MCF 10A (cell line): ENCODE measurements around the gene FARP1. TPM values are rescaled to one million over a fixed set of nuclear protein-coding genes. Genes with fewer than 3 reads are reported as not detected.
A peak's percentile ranks its signal among the peaks of the same experiment; 100 is the strongest.

Source experiments
- BruUV-seq: library from RNA; stranded (reverse); fragments of 400-500 nt; replicated peaks from 2 replicates; lab custom pipeline; 2021; lab: Mats Ljungman, UMichigan
- CTCF ChIA-PET: fragments of 300-600 bp; sonication (Branson Sonifier 250); formaldehyde crosslinking; extraction: SDS; loops from one replicate; lab custom pipeline; 2021; ENCODE audit warnings: antibody characterized with exemption, inconsistent platforms; lab: Yijun Ruan, JAX
- POLR2A ChIA-PET: fragments of 300-600, 350-650 bp; sonication (Branson Sonifier 250); formaldehyde crosslinking; extraction: SDS; loops from one replicate; lab custom pipeline; 2020; ENCODE audit warnings: antibody characterized with exemption, inconsistent platforms; lab: Yijun Ruan, JAX
- DNase-seq: peaks from one replicate; pipeline ENCODE4 v3.0.0-alpha.2; 2018; ENCODE audit not compliant: unreplicated experiment
- H3K27ac Mint-ChIP-seq: one replicate; pipeline ENCODE4 v1.8.0; 2022; ENCODE audit warnings: mild to moderate bottlenecking, low read depth, mixed read lengths; ENCODE audit not compliant: unreplicated experiment
- H3K27me3 Mint-ChIP-seq: one replicate; pipeline ENCODE4 v1.8.0; 2022; ENCODE audit warnings: mixed read lengths; ENCODE audit not compliant: insufficient read depth, unreplicated experiment
- H3K36me3 Mint-ChIP-seq: one replicate; pipeline ENCODE4 v1.8.0; 2022; ENCODE audit warnings: mild to moderate bottlenecking, moderate library complexity, mixed read lengths; ENCODE audit not compliant: insufficient read depth, unreplicated experiment
- H3K4me1 Mint-ChIP-seq: one replicate; pipeline ENCODE4 v1.8.0; 2022; ENCODE audit warnings: mixed read lengths; ENCODE audit not compliant: insufficient read depth, unreplicated experiment
- H3K4me3 Mint-ChIP-seq: one replicate; pipeline ENCODE4 v1.8.0; 2022; ENCODE audit warnings: mild to moderate bottlenecking, moderate library complexity, mixed read lengths; ENCODE audit not compliant: unreplicated experiment
- H3K9me3 Mint-ChIP-seq: one replicate; pipeline ENCODE4 v1.8.0; 2022; ENCODE audit warnings: mixed read lengths; ENCODE audit not compliant: unreplicated experiment
- CTCF ChIP-seq: fragments of 200-600 bp; IDR thresholded peaks from one replicate; pipeline ENCODE4 v1.8.0; 2022; ENCODE audit warnings: antibody characterized with exemption, mild to moderate bottlenecking; ENCODE audit not compliant: unreplicated experiment
- intact Hi-C: fragments of 100-400 bp; cut with micrococcal nuclease; formaldehyde crosslinking; loops from 2 replicates; pipeline ENCODE4 v1.14.1; 2022
- total RNA-seq: library from RNA; stranded (reverse); gene quantifications from 2 replicates; pipeline ENCODE4 v1.2.3, GENCODE V29; 2022

FARP1 gene
- total RNA-seq, 1 experiment from 2014 or later, result 30.1 TPM

DNA sequence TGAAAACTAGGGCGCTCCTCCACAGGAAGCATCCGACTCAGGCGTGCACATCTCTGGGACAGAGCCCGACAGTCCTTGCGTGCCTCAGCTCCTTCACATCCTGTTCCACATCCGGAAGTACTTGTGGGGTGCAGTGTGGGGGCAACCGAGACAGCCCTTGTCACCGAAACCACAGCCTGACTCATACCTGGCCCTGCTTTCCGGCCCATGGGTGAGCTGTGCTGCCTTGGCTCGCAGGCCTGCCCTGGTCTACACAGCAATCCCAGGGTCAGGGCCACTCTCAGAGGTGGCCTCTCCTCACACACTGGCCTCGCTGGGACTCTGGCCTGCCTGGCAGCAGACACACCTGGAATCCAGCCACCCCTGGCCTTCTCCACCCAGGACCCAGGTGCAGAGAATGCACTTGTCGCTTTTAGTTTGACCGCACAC, 333.7 kb downstream of the FARP1 start:
- intact Hi-C loops, result no loop called here
- ChIA-PET POLR2A (interaction anchor here (1.1 to 1.2 kb wide), 4 partner anchors 8 to 1042 kb away, joined by 3 to 5 read pairs (median 4); no protein-coding TSS in a partner anchor), CTCF (interaction anchor here (1.9 kb wide), 1 partner anchor 31 kb away, joined by 4 read pairs; no protein-coding TSS in a partner anchor)
- peak; percentile 87 for DNase-seq
- BruUV-seq, result no TSS peak
- Mint-ChIP-seq H3K9me3 (peaks cover 7% of the 10 kb centered on the region), H3K27me3 (no peaks in the 10 kb centered on the region), H3K27ac (peak overlapping the region; percentile 46), H3K4me1 (peaks cover 23% of the 10 kb centered on the region), H3K36me3 (peaks cover 50% of the 10 kb centered on the region), H3K4me3 (peak overlapping the region; percentile 33)
- no peak for TF ChIP-seq CTCF

GRCh38 chr13:98478189-98479129, 335.6 kb downstream of the FARP1 start:
- intact Hi-C loops, result no loop called here
- peak; percentile 23 for DNase-seq
- no peaks in the 10 kb centered on the region for H3K27me3 Mint-ChIP-seq
- no peaks in the 10 kb centered on the region for H3K9me3 Mint-ChIP-seq
- peaks cover 34% of the 10 kb centered on the region for H3K4me1 Mint-ChIP-seq
- peak overlapping the region; percentile 46 for H3K27ac Mint-ChIP-seq
- peaks cover 41% of the 10 kb centered on the region for H3K36me3 Mint-ChIP-seq
- H3K4me3 Mint-ChIP-seq, result no peak overlapping the region
- TF ChIP-seq CTCF, result no peak
- CTCF ChIA-PET, result interaction anchor here (0.7 to 1.3 kb wide), 2 partner anchors 23 to 34 kb away, joined by 4 read pairs; no protein-coding TSS in a partner anchor
- POLR2A ChIA-PET, result no interaction called here
- BruUV-seq, result no TSS peak

GRCh38 chr13:98479496-98480003, 336.7 kb downstream of the FARP1 start:
- no peak for TF ChIP-seq CTCF
- H3K36me3 Mint-ChIP-seq, result peaks cover 39% of the 10 kb centered on the region
- no TSS peak for BruUV-seq
- no peaks in the 10 kb centered on the region for H3K9me3 Mint-ChIP-seq
- ChIA-PET CTCF (interaction anchor here (0.6 to 7.4 kb wide), 4 partner anchors 35 to 513 kb away, joined by 3 to 71 read pairs (median 4); no protein-coding TSS in a partner anchor), POLR2A (no interaction called here)
- peaks cover 45% of the 10 kb centered on the region for H3K4me1 Mint-ChIP-seq
- H3K27me3 Mint-ChIP-seq, result no peaks in the 10 kb centered on the region
- H3K4me3 Mint-ChIP-seq, result no peak overlapping the region
- intact Hi-C loops, result loop anchor here (10.0 kb wide), 1 partner anchor 175 kb away; no protein-coding TSS in a partner anchor
- no peak for DNase-seq
- no peak overlapping the region for H3K27ac Mint-ChIP-seq
